Parathyroid adenoma (tissue), 2 donors: ENCODE measurements around the gene C3orf18.

Experiments
- H2AFZ ChIP-seq: fragments of 300-600 bp; sonication (generic); one replicate; pipeline ENCODE4 v1.7.0; 2017; ENCODE audit warnings: antibody characterized with exemption, mild to moderate bottlenecking
- H3K27ac ChIP-seq: fragments of 300-600 bp; sonication (generic); one replicate; pipeline ENCODE4 v1.7.0; 2017
- H3K27me3 ChIP-seq: fragments of 300-600 bp; sonication (generic); one replicate; pipeline ENCODE4 v1.7.0; 2017; ENCODE audit warnings: low read length; ENCODE audit not compliant: control insufficient read depth, insufficient read depth
- H3K36me3 ChIP-seq: fragments of 300-600 bp; sonication (generic); one replicate; pipeline ENCODE4 v1.7.0; 2017; ENCODE audit warnings: low read length; ENCODE audit not compliant: control insufficient read depth, insufficient read depth
- H3K4me1 ChIP-seq: fragments of 300-600 bp; sonication (generic); one replicate; pipeline ENCODE4 v1.7.0; 2017; ENCODE audit warnings: control low read depth
- H3K4me2 ChIP-seq: fragments of 300-600 bp; sonication (generic); one replicate; pipeline ENCODE4 v1.7.0; 2017; ENCODE audit warnings: low read length
- H3K4me3 ChIP-seq: fragments of 300-600 bp; sonication (generic); one replicate; pipeline ENCODE4 v1.7.0; 2017; ENCODE audit warnings: low read depth, low read length
- H3K79me2 ChIP-seq: fragments of 300-600 bp; sonication (generic); one replicate; pipeline ENCODE4 v1.7.0; 2017; ENCODE audit warnings: control low read depth
- H3K9ac ChIP-seq: fragments of 300-600 bp; sonication (generic); one replicate; pipeline ENCODE4 v1.7.0; 2017; ENCODE audit warnings: mild to moderate bottlenecking
- H3K9me3 ChIP-seq: fragments of 300-600 bp; sonication (generic); one replicate; pipeline ENCODE4 v1.7.0; 2017; ENCODE audit warnings: low read length; ENCODE audit not compliant: control insufficient read depth
- CTCF ChIP-seq: fragments of 300-600 bp; sonication (generic); IDR thresholded peaks from one replicate; pipeline ENCODE4 v1.7.0; 2017; ENCODE audit warnings: antibody characterized with exemption, mild to moderate bottlenecking
- donor health status: primary hyperparathyroidism.

Gene C3orf18

GRCh38 chr3:50574444-50574831, 6.9 kb upstream of the C3orf18 start:
- TF ChIP-seq CTCF, result no peak
- H3K27ac ChIP-seq, result no peak overlapping the region

GRCh38 chr3:50573566-50574443, 6.3 kb upstream of the C3orf18 start:
- Histone ChIP-seq H3K9me3 (no peaks in the 10 kb centered on the region), H3K4me1 (peaks cover 2% of the 10 kb centered on the region), H3K9ac (no peak overlapping the region), H3K4me3 (no peak overlapping the region), H3K4me2 (no peak overlapping the region), H3K79me2 (no peaks in the 10 kb centered on the region), H3K27me3 (no peaks in the 10 kb centered on the region), H2AFZ (no peak overlapping the region), H3K27ac (no peak overlapping the region), H3K36me3 (no peaks in the 10 kb centered on the region)
- TF ChIP-seq CTCF, result no peak

More at GRCh38 chr3:50574444-50574831, 6.9 kb upstream of the C3orf18 start:
- Histone ChIP-seq H3K9ac (no peak overlapping the region), H3K36me3 (no peaks in the 10 kb centered on the region), H3K4me3 (no peak overlapping the region), H3K27me3 (no peaks in the 10 kb centered on the region), H3K79me2 (no peaks in the 10 kb centered on the region), H3K4me1 (peaks cover 2% of the 10 kb centered on the region), H2AFZ (no peak overlapping the region), H3K9me3 (no peaks in the 10 kb centered on the region), H3K4me2 (no peak overlapping the region)

- Histone ChIP-seq H3K9ac (no peak overlapping the region), H3K79me2 (no peaks in the 10 kb centered on the region), H3K4me1 (peaks cover 5% of the 10 kb centered on the region), H3K9me3 (no peaks in the 10 kb centered on the region), H3K27me3 (no peaks in the 10 kb centered on the region), H3K4me2 (no peak overlapping the region), H3K36me3 (no peaks in the 10 kb centered on the region), H3K4me3 (no peak overlapping the region), H3K27ac (no peak overlapping the region), H2AFZ (no peak overlapping the region)
- TF ChIP-seq CTCF, result no peak
Observed at GRCh38 chr3:50572801-50573371, 5.3 kb upstream of the C3orf18 start.

GRCh38 chr3:50572158-50572557, 4.6 kb upstream of the C3orf18 start:
- Histone ChIP-seq H3K9ac (no peak overlapping the region), H3K27me3 (no peaks in the 10 kb centered on the region), H3K9me3 (no peaks in the 10 kb centered on the region), H3K27ac (no peak overlapping the region), H2AFZ (no peak overlapping the region), H3K4me3 (no peak overlapping the region), H3K4me2 (no peak overlapping the region), H3K4me1 (peaks cover 9% of the 10 kb centered on the region), H3K36me3 (no peaks in the 10 kb centered on the region), H3K79me2 (no peaks in the 10 kb centered on the region)
- peak; percentile 92 for TF ChIP-seq CTCF
